GM20000 (cell line): Measurements from ENCODE around the gene FBXO46.
"Not testable (repeated sequence)": the region's sequence is repeated elsewhere in the genome, so short reads cannot be mapped to it uniquely, and the experiment has no call there.

ENCODE experiments used
- DNase-seq: peaks from one replicate; pipeline ENCODE4 v3.0.0; 2012; ENCODE audit warnings: low spot score
- CTCF ChIP-seq: IDR thresholded peaks from 2 replicates; pipeline ENCODE4 v1.5.1; 2012; ENCODE audit warnings: mild to moderate bottlenecking, control low read depth; ENCODE audit errors: extremely low read depth, missing control alignments

Gene FBXO46

GRCh38 chr19:45742969-45743368 lies 12.3 kb upstream of the FBXO46 start:
- no peak for TF ChIP-seq CTCF
- DNase-seq = no peak

- DNase-seq = no peak
- no peak for TF ChIP-seq CTCF
Measured at GRCh38 chr19:45739498-45740439, 9.1 kb upstream of the FBXO46 start.

- no peak for TF ChIP-seq CTCF
Measured at GRCh38 chr19:45733160-45733810, 2.6 kb upstream of the FBXO46 start, which contains the start of gene MEIOSIN. TSS of gene MEIOSIN (plus strand) at chr19:45733439. CDS start at chr19:45735377, 1,938 bp downstream.

GRCh38 chr19:45729800-45730290 lies 851 bp downstream of the FBXO46 start:
- peak; percentile 60 for DNase-seq
- TF ChIP-seq CTCF = no peak

More at GRCh38 chr19:45733160-45733810, 2.6 kb upstream of the FBXO46 start, which contains the start of gene MEIOSIN:
- no peak for DNase-seq

- DNase-seq = not testable (repeated sequence)
Measured at GRCh38 chr19:45728683-45729082, 2.0 kb downstream of the FBXO46 start.

- not testable (repeated sequence) for DNase-seq
Measured at GRCh38 chr19:45720065-45720464, 10.6 kb downstream of the FBXO46 start.

- no peak for DNase-seq
- TF ChIP-seq CTCF = no peak
Measured at GRCh38 chr19:45717983-45718650, 12.6 kb downstream of the FBXO46 start.
